Activated naive CD4-positive, alpha-beta T cell treated with anti-CD3 and anti-CD28 coated beads, Interleukin-2, amount 10 ng/mL, durations not matched to agents 7 days and 5 days (primary cell): ENCODE results near the gene EPDR1.
"Not testable (repeated sequence)": the region's sequence is repeated elsewhere in the genome, so short reads cannot be mapped to it uniquely, and the experiment has no call there.

Experiments
- CTCF ChIA-PET: fragments of 350-600 bp; sonication (Branson Sonifier 250); formaldehyde crosslinking; loops from one replicate; lab custom pipeline; 2021; ENCODE audit warnings: antibody characterized with exemption; lab: Charles Lee
- DNase-seq: peaks from one replicate; pipeline ENCODE4 v3.0.0-alpha.2; 2020
- H3K27ac Mint-ChIP-seq: one replicate; pipeline ENCODE4 v1.8.0; 2021; ENCODE audit warnings: mild to moderate bottlenecking, moderate library complexity, mixed read lengths
- H3K27me3 Mint-ChIP-seq: one replicate; pipeline ENCODE4 v1.8.0; 2021; ENCODE audit warnings: mild to moderate bottlenecking, mixed read lengths
- H3K36me3 Mint-ChIP-seq: one replicate; pipeline ENCODE4 v1.8.0; 2021; ENCODE audit warnings: mixed read lengths
- H3K4me1 Mint-ChIP-seq: one replicate; pipeline ENCODE4 v1.8.0; 2021; ENCODE audit warnings: mixed read lengths
- H3K4me3 Mint-ChIP-seq: one replicate; pipeline ENCODE4 v1.8.0; 2021; ENCODE audit warnings: mild to moderate bottlenecking, moderate library complexity, mixed read lengths
- H3K9me3 Mint-ChIP-seq: one replicate; pipeline ENCODE4 v1.8.0; 2021; ENCODE audit warnings: mixed read lengths

Gene EPDR1

DNA sequence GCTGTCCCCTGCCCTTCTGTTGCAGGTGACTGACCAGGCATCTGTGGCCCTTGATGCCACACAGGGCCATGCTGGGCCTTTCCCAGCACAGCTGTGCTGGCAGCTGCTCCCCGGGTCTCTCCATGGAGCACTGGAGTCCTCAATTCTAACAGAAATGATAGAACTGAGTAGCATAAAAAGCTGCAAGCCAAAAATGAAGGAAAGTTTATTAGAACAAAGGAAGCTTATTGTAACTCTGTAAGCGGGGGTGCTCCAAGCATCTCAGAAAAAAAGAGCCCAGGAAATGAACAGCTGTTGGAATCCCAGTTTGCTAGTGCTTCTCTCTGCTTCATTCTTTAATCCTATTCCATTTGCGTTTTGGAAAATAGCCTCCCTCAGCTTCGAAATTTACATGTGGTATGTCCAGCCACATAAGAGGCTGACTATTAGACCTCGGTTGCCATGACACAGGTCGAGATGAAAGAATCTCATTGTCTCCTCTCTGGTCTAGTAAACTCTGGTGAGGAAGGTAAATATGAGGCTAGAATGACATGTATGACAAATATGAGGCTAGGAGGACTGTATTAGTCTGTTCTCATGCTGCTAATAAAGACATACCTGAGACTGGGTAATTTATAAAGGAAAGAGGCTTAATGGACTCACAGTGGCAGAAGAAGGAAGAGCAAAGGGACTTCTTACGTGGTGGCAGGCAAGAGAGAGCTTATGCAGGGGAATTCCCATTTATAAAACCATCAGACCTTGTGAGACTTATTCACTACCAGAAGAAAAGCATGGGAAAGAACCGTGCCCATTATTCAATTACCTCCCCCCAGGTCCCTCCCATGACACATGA is 23.7 kb downstream of the EPDR1 start:
- Mint-ChIP-seq H3K9me3 (no peaks in the 10 kb centered on the region), H3K4me3 (no peak overlapping the region), H3K4me1 (no peaks in the 10 kb centered on the region), H3K27me3 (no peaks in the 10 kb centered on the region), H3K36me3 (no peaks in the 10 kb centered on the region), H3K27ac (no peak overlapping the region)
- CTCF ChIA-PET, result no interaction called here
- no peak for DNase-seq

DNA sequence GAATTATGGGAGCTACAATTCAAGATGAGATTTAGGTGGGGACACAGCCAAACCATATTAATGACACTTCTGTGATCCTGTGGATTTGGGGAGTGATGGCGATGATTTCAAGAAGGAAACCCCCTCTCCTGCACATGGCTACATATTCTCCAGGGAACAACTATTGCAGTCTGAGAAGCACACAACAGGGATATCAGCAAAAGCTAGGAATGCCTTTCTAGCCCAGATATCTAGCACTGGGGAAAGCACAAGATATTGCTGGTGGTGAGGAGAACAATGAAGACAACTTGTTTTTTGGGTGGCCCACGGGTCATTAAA is 24.3 kb downstream of the EPDR1 start:
- Mint-ChIP-seq H3K4me3 (no peak overlapping the region), H3K27ac (no peak overlapping the region), H3K27me3 (no peaks in the 10 kb centered on the region), H3K9me3 (no peaks in the 10 kb centered on the region), H3K36me3 (no peaks in the 10 kb centered on the region), H3K4me1 (no peaks in the 10 kb centered on the region)
- CTCF ChIA-PET, result no interaction called here
- DNase-seq, result no peak

DNA sequence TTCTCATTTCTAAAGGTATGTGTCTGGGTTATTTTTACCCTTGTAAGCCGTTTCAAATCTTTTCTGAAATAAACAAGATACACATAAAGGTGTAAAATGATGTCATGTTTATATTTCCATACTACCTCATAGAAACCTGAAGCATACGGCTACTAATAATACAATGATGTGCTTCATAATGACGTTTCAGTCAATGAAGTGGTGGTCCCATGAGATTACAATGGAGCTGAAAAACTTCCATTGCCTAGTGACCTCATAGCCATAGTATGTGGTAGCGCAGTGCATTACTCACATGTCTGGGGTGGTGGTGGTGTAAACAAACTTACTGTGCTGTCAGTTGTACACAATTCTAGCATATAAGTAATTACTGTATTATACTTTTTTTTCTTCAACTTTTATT is 24.9 kb downstream of the EPDR1 start:
- H3K27ac Mint-ChIP-seq, result no peak overlapping the region
- no peaks in the 10 kb centered on the region for H3K9me3 Mint-ChIP-seq
- H3K27me3 Mint-ChIP-seq, result no peaks in the 10 kb centered on the region
- CTCF ChIA-PET, result no interaction called here
- no peaks in the 10 kb centered on the region for H3K4me1 Mint-ChIP-seq
- H3K36me3 Mint-ChIP-seq, result no peaks in the 10 kb centered on the region
- no peak for DNase-seq
- H3K4me3 Mint-ChIP-seq, result no peak overlapping the region

DNA sequence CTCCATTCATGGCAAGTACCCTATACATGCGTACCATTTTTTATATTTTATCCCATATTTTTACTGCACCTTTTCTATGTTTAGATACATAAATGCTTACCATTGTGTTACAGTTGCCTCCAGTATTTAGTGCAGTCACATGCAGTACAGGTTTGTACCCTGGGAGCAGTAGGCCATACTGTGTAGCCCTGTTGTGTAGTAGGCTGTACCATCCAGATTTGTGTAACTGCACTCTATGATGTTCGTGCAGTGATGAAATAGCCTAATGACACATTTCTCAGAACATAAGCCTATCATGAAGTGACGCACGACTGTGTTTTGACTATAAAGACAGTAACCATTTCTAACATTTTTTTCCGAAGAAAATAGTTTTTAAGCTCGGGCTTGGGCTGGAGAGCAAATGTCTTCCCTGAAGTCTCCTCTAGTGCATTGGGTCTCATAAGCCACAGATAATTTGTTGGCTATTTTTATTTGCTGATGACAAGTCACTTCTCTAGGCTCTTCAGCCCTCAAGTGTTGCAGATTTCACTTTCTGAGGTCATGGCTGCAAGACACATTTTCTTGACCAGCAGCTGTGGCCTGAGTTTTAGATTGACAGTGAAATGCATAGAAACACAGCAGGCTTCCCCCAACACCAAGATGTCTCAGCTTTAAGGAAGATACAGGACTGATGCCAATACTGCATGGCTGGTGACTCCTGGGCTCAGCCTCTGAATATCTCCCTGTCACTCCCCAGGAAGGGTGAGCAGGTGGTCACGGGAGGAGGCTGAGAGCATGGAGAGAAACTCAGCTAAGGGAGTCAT is 26.9 kb downstream of the EPDR1 start:
- no peaks in the 10 kb centered on the region for H3K36me3 Mint-ChIP-seq
- CTCF ChIA-PET, result no interaction called here
- no peak overlapping the region for H3K27ac Mint-ChIP-seq
- DNase-seq, result no peak
- no peaks in the 10 kb centered on the region for H3K27me3 Mint-ChIP-seq
- no peak overlapping the region for H3K4me3 Mint-ChIP-seq
- H3K4me1 Mint-ChIP-seq, result no peaks in the 10 kb centered on the region
- no peaks in the 10 kb centered on the region for H3K9me3 Mint-ChIP-seq

DNA sequence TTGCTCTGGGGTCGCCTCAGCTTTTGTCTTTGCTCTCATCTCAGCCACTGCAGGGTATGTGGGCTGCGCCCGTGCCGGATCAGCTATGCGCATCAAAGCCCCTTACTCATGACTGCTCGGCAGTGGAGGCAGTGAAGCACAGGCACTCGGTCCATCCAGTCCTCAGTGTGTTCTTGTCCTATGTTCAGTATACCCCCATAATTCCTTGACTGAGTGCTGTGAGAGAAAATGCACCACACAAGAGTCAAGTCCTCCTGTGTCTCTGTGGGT is 27.4 kb downstream of the EPDR1 start:
- DNase-seq, result no peak
- no peaks in the 10 kb centered on the region for H3K27me3 Mint-ChIP-seq
- no peaks in the 10 kb centered on the region for H3K4me1 Mint-ChIP-seq
- H3K9me3 Mint-ChIP-seq, result no peaks in the 10 kb centered on the region
- no peaks in the 10 kb centered on the region for H3K36me3 Mint-ChIP-seq
- no peak overlapping the region for H3K4me3 Mint-ChIP-seq
- H3K27ac Mint-ChIP-seq, result no peak overlapping the region
- CTCF ChIA-PET, result no interaction called here

DNA sequence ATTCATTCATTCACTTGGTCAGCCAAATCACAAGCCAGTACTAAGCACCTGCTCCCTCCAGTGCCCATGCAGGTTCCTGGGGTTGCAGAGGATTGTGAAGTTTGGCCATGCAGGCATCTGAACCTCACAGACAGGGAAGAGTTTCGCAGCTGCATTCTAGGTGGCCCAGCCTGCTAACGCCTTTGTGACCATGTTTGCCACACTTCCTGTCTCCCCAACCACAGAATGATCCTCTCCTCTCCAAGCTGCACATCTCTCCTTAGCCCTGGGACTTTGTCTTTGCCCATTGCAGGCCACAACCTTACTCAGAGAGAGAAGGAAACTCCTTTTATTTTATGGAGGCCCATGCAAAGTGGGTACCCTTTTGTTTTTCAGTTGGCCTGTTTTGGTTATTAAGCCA is 31.8 kb downstream of the EPDR1 start:
- no peaks in the 10 kb centered on the region for H3K9me3 Mint-ChIP-seq

DNA sequence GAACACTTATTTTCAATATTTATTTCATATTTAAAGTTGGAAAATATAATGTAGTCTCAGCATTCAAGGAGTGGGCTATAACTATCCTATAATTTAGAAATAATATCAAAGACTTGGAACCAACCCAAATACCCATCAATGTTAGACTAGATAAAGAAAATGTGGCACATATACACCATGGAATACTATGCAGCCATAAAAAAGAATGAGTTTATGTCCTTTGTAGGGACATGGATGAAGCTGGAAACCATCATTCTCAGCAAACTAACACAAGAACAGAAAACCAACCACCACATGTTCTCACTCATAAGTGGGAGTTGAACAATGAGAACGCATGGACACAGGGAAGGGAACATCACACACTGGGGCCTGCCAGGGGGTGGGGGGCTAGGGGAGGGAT is 33.8 kb downstream of the EPDR1 start:
- H3K4me1 Mint-ChIP-seq, H3K27me3 Mint-ChIP-seq, H3K36me3 Mint-ChIP-seq, H3K9me3 Mint-ChIP-seq, H3K4me3 Mint-ChIP-seq, DNase-seq, CTCF ChIA-PET, H3K27ac Mint-ChIP-seq: not testable (repeated sequence)

More for the DNA sequence above, 31.8 kb downstream of the EPDR1 start:
- CTCF ChIA-PET, result no interaction called here
- Mint-ChIP-seq H3K27ac (no peak overlapping the region), H3K27me3 (peaks cover 4% of the 10 kb centered on the region), H3K4me1 (no peaks in the 10 kb centered on the region), H3K4me3 (no peak overlapping the region), H3K36me3 (no peaks in the 10 kb centered on the region)
- DNase-seq, result no peak

DNA sequence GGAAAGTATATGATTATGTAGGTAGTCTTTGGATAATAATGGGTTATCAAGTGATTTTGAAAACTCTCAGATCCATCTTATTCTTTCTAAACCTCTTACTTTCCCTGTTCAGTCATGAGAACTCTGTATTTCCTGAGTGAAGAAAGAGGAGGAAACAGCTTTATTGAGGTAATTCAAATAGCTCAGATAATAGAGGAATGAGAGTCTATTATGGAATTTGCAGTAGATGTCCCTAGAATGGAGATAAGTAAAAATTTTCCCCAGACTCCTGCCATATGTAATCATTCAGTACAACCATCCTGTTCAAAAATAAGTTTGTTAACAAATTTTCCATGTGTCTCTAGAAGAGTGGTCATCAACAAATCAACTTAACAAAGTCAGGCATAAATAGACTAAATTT is 36.4 kb downstream of the EPDR1 start:
- CTCF ChIA-PET, result no interaction called here
- peaks cover 4% of the 10 kb centered on the region for H3K27me3 Mint-ChIP-seq
- no peak for DNase-seq
- no peaks in the 10 kb centered on the region for H3K36me3 Mint-ChIP-seq
- H3K27ac Mint-ChIP-seq, result no peak overlapping the region
- no peak overlapping the region for H3K4me3 Mint-ChIP-seq
- no peaks in the 10 kb centered on the region for H3K9me3 Mint-ChIP-seq
- H3K4me1 Mint-ChIP-seq, result no peaks in the 10 kb centered on the region

DNA sequence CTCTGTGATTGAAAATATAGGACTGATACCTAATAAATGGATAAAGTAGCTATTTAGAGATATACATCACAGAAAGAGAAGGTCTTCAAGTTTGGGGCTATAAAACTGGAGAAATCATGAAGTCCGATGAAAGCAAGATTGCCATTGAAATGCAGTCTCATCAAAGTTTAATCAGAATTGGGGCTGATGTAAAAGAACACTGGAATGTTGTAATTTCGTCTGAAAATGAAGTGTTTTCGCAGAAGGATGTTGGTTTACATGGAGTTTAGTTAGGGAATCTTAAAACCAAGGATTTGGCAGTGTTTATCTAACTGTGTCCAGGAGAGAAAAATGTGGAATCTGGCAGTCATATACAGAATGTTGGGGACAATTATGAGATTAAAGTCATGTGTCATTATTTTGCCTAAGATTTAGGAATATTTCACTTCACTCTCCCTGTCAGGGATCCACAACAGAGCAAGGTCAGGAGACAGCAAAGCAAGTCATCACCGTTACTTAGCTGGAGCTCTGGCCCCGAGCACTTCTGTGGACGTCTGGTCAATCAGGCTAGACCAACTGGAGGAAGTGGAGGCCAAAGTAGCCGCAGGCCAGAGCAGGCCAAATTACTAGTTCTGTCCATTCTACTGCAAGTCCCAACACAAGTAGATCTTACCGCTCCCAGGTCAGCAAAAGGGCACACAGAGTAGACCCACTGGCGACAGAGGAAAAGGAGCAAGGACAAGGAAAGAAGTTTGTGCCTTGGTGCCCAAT is 37.0 kb downstream of the EPDR1 start:
- Mint-ChIP-seq H3K27ac (no peak overlapping the region), H3K36me3 (no peaks in the 10 kb centered on the region), H3K4me3 (no peak overlapping the region), H3K9me3 (no peaks in the 10 kb centered on the region), H3K27me3 (peaks cover 4% of the 10 kb centered on the region), H3K4me1 (no peaks in the 10 kb centered on the region)
- no peak for DNase-seq
- CTCF ChIA-PET, result no interaction called here

DNA sequence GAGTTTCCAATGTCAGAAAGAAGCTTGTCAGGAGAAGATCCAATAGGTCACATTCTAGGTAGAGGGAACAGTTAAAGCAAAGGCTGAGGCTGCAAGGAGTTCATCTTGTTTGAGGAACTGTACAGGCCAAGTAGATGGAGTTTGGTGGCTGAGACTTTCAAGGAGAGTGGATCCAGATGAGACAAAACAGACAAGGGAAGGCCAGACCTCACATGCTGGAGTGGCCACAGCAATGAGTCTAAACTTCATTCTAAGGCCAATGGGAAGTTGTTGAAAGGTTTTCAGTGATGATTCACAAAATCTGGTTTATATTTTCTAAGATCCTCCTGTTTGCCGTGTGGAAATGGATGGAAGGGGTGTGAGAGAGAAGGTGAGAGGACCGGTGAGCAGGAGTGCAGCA is 40.0 kb downstream of the EPDR1 start:
- peaks cover 4% of the 10 kb centered on the region for H3K27me3 Mint-ChIP-seq
- CTCF ChIA-PET, result no interaction called here
- no peak for DNase-seq
- H3K27ac Mint-ChIP-seq, result no peak overlapping the region
- no peaks in the 10 kb centered on the region for H3K36me3 Mint-ChIP-seq
- no peak overlapping the region for H3K4me3 Mint-ChIP-seq
- H3K4me1 Mint-ChIP-seq, result no peaks in the 10 kb centered on the region
- no peaks in the 10 kb centered on the region for H3K9me3 Mint-ChIP-seq

DNA sequence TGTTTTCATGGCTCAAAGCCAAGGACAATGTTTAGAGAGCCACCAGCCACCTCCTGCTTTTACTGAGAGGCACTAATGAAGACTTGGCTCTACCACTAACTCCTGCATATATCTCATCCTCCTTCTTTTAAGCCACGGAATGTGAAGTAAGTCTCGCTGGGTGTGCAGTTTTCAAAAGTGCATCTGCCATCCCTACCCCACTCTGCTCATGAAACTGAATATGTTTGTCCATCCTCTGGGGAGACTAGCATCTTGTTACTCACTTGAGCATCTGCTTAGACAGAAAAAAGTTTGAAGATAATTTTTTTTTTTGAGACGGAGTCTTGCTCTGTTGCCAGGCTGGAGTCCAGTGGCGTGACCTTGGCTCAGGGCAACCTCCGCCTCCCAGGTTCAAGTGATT is 40.8 kb downstream of the EPDR1 start:
- CTCF ChIA-PET, result no interaction called here
- no peaks in the 10 kb centered on the region for H3K4me1 Mint-ChIP-seq
- H3K9me3 Mint-ChIP-seq, result no peaks in the 10 kb centered on the region
- H3K27me3 Mint-ChIP-seq, result no peaks in the 10 kb centered on the region
- no peaks in the 10 kb centered on the region for H3K36me3 Mint-ChIP-seq
- DNase-seq, result no peak
- no peak overlapping the region for H3K4me3 Mint-ChIP-seq
- no peak overlapping the region for H3K27ac Mint-ChIP-seq

DNA sequence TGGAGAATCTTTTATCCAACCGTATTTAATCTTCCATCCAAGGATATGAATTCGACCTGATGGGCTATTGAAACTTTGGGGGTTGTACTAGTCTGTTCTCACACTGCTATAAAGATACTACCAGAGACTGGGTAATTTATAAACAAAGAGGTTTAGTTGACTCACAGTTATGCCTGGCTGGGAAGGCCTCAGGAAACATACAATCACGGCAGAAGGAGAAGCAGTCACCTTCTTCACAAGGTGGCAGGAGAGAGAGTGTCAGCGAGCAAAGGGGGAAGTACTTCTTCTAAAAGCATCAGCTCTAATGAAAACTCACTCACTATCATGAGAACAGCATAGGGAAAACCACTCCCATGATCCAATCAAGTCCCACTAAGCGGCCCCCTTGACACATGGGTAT is 43.8 kb downstream of the EPDR1 start:
- no peak overlapping the region for H3K27ac Mint-ChIP-seq
- CTCF ChIA-PET, result no interaction called here
- H3K9me3 Mint-ChIP-seq, result no peaks in the 10 kb centered on the region
- no peak for DNase-seq
- H3K4me3 Mint-ChIP-seq, result no peak overlapping the region
- H3K4me1 Mint-ChIP-seq, result no peaks in the 10 kb centered on the region
- no peaks in the 10 kb centered on the region for H3K36me3 Mint-ChIP-seq
- H3K27me3 Mint-ChIP-seq, result no peaks in the 10 kb centered on the region

DNA sequence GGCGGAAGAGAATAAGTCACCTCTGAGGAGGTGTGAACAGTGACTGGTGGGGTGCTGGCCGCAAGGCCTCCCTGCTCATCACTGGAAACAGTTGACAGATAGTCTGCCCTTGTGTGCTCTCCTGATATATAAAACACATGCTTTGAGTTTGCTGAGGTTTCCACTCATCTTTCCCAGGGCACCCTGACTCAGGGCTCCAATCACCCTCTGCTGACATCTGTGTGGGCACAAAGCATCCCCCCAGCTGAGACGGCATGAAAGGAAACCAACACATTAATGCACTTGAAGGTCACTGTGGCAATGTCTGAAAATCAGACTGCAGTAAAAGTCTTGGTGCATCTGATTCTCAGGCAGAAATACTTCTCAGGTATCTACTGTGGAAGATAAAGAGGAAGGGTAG is 49.8 kb downstream of the EPDR1 start:
- H3K27ac Mint-ChIP-seq, result no peak overlapping the region
- H3K4me3 Mint-ChIP-seq, result no peak overlapping the region
- no peaks in the 10 kb centered on the region for H3K4me1 Mint-ChIP-seq

DNA sequence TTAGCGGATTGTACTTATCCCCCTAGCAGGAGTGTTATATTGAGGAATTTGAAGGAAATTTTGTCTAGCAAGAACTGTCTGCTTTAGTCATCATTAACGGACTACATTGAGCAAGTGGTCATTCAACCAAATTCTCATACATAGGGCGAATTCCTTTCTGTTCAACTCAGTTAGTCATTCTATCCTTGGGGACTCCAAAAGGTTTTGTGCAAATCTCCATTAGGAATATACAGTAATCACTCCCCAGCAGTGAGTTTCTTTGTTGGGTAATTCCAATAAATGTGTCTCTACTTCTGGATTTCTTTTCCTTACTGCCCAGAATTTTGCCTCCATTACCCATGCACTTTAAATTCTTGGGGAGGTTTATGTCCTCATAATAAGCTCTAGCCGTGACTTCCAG is 51.1 kb downstream of the EPDR1 start:
- Mint-ChIP-seq H3K27me3 (no peaks in the 10 kb centered on the region), H3K9me3 (no peaks in the 10 kb centered on the region), H3K36me3 (no peaks in the 10 kb centered on the region), H3K4me3 (no peak overlapping the region), H3K27ac (no peak overlapping the region), H3K4me1 (no peaks in the 10 kb centered on the region)
- CTCF ChIA-PET, result no interaction called here
- no peak for DNase-seq

More for the DNA sequence above, 49.8 kb downstream of the EPDR1 start:
- CTCF ChIA-PET, result no interaction called here
- H3K27me3 Mint-ChIP-seq, result no peaks in the 10 kb centered on the region
- no peak for DNase-seq
- no peaks in the 10 kb centered on the region for H3K9me3 Mint-ChIP-seq
- no peaks in the 10 kb centered on the region for H3K36me3 Mint-ChIP-seq

DNA sequence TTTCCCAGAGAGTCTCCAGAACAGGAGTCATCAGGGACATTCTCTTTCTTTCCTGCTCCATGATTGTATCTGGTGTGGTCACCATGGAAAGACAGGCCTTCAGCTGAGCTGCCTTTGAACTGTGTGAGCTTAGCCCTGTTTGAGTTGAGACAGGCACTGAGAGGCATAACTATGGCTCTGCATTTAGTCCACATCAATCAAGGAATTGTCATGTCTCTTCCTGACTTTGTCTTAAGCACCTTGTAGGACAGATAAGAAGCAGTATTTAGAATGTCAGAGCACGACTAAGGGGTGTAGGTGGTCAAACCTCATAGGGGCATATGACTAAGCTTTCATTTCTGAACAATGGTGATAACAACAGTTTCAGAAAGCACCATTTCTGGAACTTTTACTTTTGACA is 53.5 kb downstream of the EPDR1 start:
- no peaks in the 10 kb centered on the region for H3K27me3 Mint-ChIP-seq
- DNase-seq, result no peak
- H3K4me1 Mint-ChIP-seq, result no peaks in the 10 kb centered on the region
- CTCF ChIA-PET, result no interaction called here
- H3K27ac Mint-ChIP-seq, result no peak overlapping the region
- H3K4me3 Mint-ChIP-seq, result no peak overlapping the region
- H3K36me3 Mint-ChIP-seq, result no peaks in the 10 kb centered on the region
- no peaks in the 10 kb centered on the region for H3K9me3 Mint-ChIP-seq
